ENCODE data around the gene DYNLL1.

DNA sequence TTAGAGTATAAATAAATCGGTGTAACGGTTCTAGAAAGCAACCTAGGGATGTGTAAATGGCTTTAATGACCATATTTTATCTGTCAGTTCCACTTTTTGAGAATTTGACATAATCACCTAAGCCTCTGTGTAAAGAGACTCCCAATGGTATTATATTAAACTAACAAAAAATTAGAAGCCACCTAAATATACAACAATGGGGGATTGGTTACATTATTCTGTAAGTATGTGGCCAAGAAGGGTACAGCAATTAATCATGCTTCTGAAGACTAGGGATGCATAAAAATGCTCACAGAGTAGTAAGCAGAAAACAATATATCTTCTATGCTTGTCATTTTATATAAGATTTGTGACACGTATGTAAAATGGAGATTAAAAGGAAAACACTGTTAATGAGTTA lies 48.8 kb downstream of the DYNLL1 start:
- TF ChIP-seq, protein P1, sequence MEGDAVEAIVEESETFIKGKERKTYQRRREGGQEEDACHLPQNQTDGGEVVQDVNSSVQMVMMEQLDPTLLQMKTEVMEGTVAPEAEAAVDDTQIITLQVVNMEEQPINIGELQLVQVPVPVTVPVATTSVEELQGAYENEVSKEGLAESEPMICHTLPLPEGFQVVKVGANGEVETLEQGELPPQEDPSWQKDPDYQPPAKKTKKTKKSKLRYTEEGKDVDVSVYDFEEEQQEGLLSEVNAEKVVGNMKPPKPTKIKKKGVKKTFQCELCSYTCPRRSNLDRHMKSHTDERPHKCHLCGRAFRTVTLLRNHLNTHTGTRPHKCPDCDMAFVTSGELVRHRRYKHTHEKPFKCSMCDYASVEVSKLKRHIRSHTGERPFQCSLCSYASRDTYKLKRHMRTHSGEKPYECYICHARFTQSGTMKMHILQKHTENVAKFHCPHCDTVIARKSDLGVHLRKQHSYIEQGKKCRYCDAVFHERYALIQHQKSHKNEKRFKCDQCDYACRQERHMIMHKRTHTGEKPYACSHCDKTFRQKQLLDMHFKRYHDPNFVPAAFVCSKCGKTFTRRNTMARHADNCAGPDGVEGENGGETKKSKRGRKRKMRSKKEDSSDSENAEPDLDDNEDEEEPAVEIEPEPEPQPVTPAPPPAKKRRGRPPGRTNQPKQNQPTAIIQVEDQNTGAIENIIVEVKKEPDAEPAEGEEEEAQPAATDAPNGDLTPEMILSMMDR (conservative IDR thresholded peaks at IDR 0.05; ENCODE audit: low read depth, low read length), result no peak
- TF ChIP-seq, protein P2, sequence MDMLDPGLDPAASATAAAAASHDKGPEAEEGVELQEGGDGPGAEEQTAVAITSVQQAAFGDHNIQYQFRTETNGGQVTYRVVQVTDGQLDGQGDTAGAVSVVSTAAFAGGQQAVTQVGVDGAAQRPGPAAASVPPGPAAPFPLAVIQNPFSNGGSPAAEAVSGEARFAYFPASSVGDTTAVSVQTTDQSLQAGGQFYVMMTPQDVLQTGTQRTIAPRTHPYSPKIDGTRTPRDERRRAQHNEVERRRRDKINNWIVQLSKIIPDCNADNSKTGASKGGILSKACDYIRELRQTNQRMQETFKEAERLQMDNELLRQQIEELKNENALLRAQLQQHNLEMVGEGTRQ (IDR thresholded peaks at IDR 0.05; ENCODE audit: low read depth, low read length), result no peak
- TF ChIP-seq, protein P3, sequence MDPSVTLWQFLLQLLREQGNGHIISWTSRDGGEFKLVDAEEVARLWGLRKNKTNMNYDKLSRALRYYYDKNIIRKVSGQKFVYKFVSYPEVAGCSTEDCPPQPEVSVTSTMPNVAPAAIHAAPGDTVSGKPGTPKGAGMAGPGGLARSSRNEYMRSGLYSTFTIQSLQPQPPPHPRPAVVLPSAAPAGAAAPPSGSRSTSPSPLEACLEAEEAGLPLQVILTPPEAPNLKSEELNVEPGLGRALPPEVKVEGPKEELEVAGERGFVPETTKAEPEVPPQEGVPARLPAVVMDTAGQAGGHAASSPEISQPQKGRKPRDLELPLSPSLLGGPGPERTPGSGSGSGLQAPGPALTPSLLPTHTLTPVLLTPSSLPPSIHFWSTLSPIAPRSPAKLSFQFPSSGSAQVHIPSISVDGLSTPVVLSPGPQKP (IDR thresholded peaks at IDR 0.05; ENCODE audit: borderline replicate concordance, low read depth, low read length), result no peak
- TF ChIP-seq CEBPB (IDR thresholded peaks at IDR 0.05; ENCODE audit: low read depth, low read length) (no peak), POLR2A (IDR thresholded peaks at IDR 0.05; ENCODE audit: low read depth, low read length) (no peak), RCOR1 (IDR thresholded peaks at IDR 0.05; ENCODE audit: insufficient replicate concordance, low read length) (no peak), MAZ (IDR thresholded peaks at IDR 0.05; ENCODE audit: borderline replicate concordance, low read depth, low read length) (no peak), RAD21 (IDR thresholded peaks at IDR 0.05; ENCODE audit: low read length) (no peak), MXI1 (IDR thresholded peaks at IDR 0.05; ENCODE audit: borderline replicate concordance, low read depth, low read length) (no peak), RFX5 (IDR thresholded peaks at IDR 0.05; ENCODE audit: low read depth, low read length) (no peak)

All from IMR-90 (cell line).